ENCODE data around the gene GAL3ST2. TPM values are rescaled to one million over a fixed set of nuclear protein-coding genes. Genes with fewer than 3 reads are reported as not detected.
"Not testable (repeated sequence)": the region's sequence is repeated elsewhere in the genome, so short reads cannot be mapped to it uniquely, and the experiment has no call there.

GAL3ST2 gene
- total RNA-seq, 2 donors from 2014 or later, result 2.4 TPM; not detected in 1

GRCh38 chr2:241739651-241740050 lies 37.0 kb upstream of the GAL3ST2 start:
- intact Hi-C loops (cut with DNase I), result no loop called here
- DNase-seq (ENCODE audit: low spot score), result no peak
- TF ChIP-seq POLR2A (IDR thresholded peaks at IDR 0.05) (no peak), POLR2AphosphoS5 (IDR thresholded peaks at IDR 0.05) (no peak), CTCF (IDR thresholded peaks at IDR 0.05) (no peak)
- Histone ChIP-seq H3K9me3 (no peaks in the 10 kb centered on the region), H3K4me3 (no peak overlapping the region), H3K4me1 (replicated peaks) (no peaks in the 10 kb centered on the region), H3K36me3 (peaks cover 0 to 4% of the 10 kb centered on the region in 2 donors), H3K27ac (no peak overlapping the region), H3K27me3 (replicated peaks; ENCODE audit: insufficient read depth) (no peaks in the 10 kb centered on the region)
- WGBS, result 93% methylated on average over 12 of the region's 12 CpGs

GRCh38 chr2:241741016-241741415 lies 35.6 kb upstream of the GAL3ST2 start:
- WGBS, result 37% methylated on average over 10 of the region's 10 CpGs

GRCh38 chr2:241742320-241742939 lies 34.2 kb upstream of the GAL3ST2 start:
- intact Hi-C loops (cut with DNase I), result no loop called here
- H3K4me1 ChIP-seq (replicated peaks), result no peaks in the 10 kb centered on the region
- TF ChIP-seq POLR2AphosphoS5 (IDR thresholded peaks at IDR 0.05), result no peak
- TF ChIP-seq CTCF (IDR thresholded peaks at IDR 0.05), result no peak
- no peak for TF ChIP-seq POLR2A (IDR thresholded peaks at IDR 0.05)
- H3K36me3 ChIP-seq, result peaks cover 0 to 4% of the 10 kb centered on the region in 2 donors
- DNase-seq (ENCODE audit: low spot score), result no peak
- no peak overlapping the region for H3K27ac ChIP-seq
- no peaks in the 10 kb centered on the region for H3K27me3 ChIP-seq (replicated peaks; ENCODE audit: insufficient read depth)
- 96% methylated on average over 28 of the region's 28 CpGs for WGBS
- no peaks in the 10 kb centered on the region for H3K9me3 ChIP-seq
- no peak overlapping the region for H3K4me3 ChIP-seq

More at GRCh38 chr2:241741016-241741415, 35.6 kb upstream of the GAL3ST2 start:
- Histone ChIP-seq H3K4me1 (replicated peaks) (no peaks in the 10 kb centered on the region), H3K27me3 (replicated peaks; ENCODE audit: insufficient read depth) (no peaks in the 10 kb centered on the region), H3K27ac (no peak overlapping the region), H3K4me3 (no peak overlapping the region), H3K9me3 (no peaks in the 10 kb centered on the region), H3K36me3 (peaks cover 0 to 4% of the 10 kb centered on the region in 2 donors)
- no peak for DNase-seq (ENCODE audit: low spot score)
- intact Hi-C loops (cut with DNase I), result no loop called here
- TF ChIP-seq POLR2A (IDR thresholded peaks at IDR 0.05) (no peak), POLR2AphosphoS5 (IDR thresholded peaks at IDR 0.05) (peak; percentile 44), CTCF (IDR thresholded peaks at IDR 0.05) (no peak)

GRCh38 chr2:241743008-241743407 lies 33.6 kb upstream of the GAL3ST2 start:
- H3K27ac ChIP-seq; DNase-seq (ENCODE audit: low spot score); intact Hi-C loops (cut with DNase I); H3K27me3 ChIP-seq (replicated peaks; ENCODE audit: insufficient read depth); H3K36me3 ChIP-seq; H3K4me1 ChIP-seq (replicated peaks); H3K9me3 ChIP-seq; H3K4me3 ChIP-seq: not testable (repeated sequence)
- 96% methylated on average over 12 of the region's 15 CpGs for WGBS

- Histone ChIP-seq H3K4me1 (replicated peaks) (no peaks in the 10 kb centered on the region), H3K27me3 (replicated peaks; ENCODE audit: insufficient read depth) (no peaks in the 10 kb centered on the region), H3K36me3 (peaks cover under 1 to 4% of the 10 kb centered on the region in 2 donors), H3K27ac (no peak overlapping the region), H3K9me3 (no peaks in the 10 kb centered on the region), H3K4me3 (no peak overlapping the region)
- no peak for TF ChIP-seq POLR2A (IDR thresholded peaks at IDR 0.05)
- TF ChIP-seq CTCF (IDR thresholded peaks at IDR 0.05), result no peak
- TF ChIP-seq POLR2AphosphoS5 (IDR thresholded peaks at IDR 0.05), result no peak
- 96% methylated on average over 15 of the region's 16 CpGs for WGBS
- intact Hi-C loops (cut with DNase I), result no loop called here
- DNase-seq (ENCODE audit: low spot score), result no peak
Measured at GRCh38 chr2:241743620-241744019, 33.0 kb upstream of the GAL3ST2 start.
